BJ (cell line): Measurements from ENCODE around the gene LDLRAD2. TPM values are rescaled to one million over a fixed set of nuclear protein-coding genes. Genes with fewer than 3 reads are reported as not detected.
A peak's percentile ranks its signal among the peaks of the same experiment; 100 is the strongest.

Experiments used
- CTCF ChIA-PET: fragments of 350-600 bp; formaldehyde crosslinking; extraction: SDS; loops from one replicate; lab custom pipeline; 2021; ENCODE audit warnings: antibody characterized with exemption, inconsistent platforms; lab: Yijun Ruan, JAX
- POLR2A ChIA-PET: fragments of 300-600 bp; sonication (Branson Sonifier 250); formaldehyde crosslinking; extraction: SDS; loops from one replicate; lab custom pipeline; 2021; ENCODE audit warnings: antibody characterized with exemption; lab: Charles Lee
- DNase-seq: peaks from one replicate; pipeline ENCODE4 v3.0.0-alpha.2; 2011; ENCODE audit warnings: low read depth
- H3K27me3 ChIP-seq: 2 replicates; pipeline ENCODE4 v1.6.0; 2011; ENCODE audit warnings: low read length; ENCODE audit not compliant: control insufficient read depth, insufficient read depth
- H3K36me3 ChIP-seq: 2 replicates; pipeline ENCODE4 v1.5.1; 2011; ENCODE audit warnings: low read length; ENCODE audit not compliant: control insufficient read depth, insufficient read depth
- H3K4me3 ChIP-seq: 2 replicates; pipeline ENCODE4 v1.5.1; 2011; ENCODE audit warnings: low read depth, mild to moderate bottlenecking, control low read depth, low read length
- polyA plus RNA-seq: library from polyadenylated mRNA; depleted of rRNA; stranded (reverse); fragments of >200 nt; gene quantifications from 2 replicates; pipeline ENCODE4 v1.2.3, GENCODE V29; 2011
- TF ChIP-seq, protein P1 (sequence below): IDR thresholded peaks from 2 replicates; pipeline ENCODE4 v1.5.1; 2011; ENCODE audit warnings: low read depth, mild to moderate bottlenecking, control low read depth, inconsistent platforms, low read length, moderate library complexity; ENCODE audit not compliant: insufficient read depth

LDLRAD2 gene
- polyA plus RNA-seq, 1 experiment: not detected

GRCh38 chr1:21869620-21870121, 57.6 kb downstream of the LDLRAD2 start:
- Histone ChIP-seq H3K27me3 (no peaks in the 10 kb centered on the region), H3K4me3 (no peak overlapping the region), H3K36me3 (peaks cover 52% of the 10 kb centered on the region)
- DNase-seq: peak; percentile 49
- TF ChIP-seq, protein P1, sequence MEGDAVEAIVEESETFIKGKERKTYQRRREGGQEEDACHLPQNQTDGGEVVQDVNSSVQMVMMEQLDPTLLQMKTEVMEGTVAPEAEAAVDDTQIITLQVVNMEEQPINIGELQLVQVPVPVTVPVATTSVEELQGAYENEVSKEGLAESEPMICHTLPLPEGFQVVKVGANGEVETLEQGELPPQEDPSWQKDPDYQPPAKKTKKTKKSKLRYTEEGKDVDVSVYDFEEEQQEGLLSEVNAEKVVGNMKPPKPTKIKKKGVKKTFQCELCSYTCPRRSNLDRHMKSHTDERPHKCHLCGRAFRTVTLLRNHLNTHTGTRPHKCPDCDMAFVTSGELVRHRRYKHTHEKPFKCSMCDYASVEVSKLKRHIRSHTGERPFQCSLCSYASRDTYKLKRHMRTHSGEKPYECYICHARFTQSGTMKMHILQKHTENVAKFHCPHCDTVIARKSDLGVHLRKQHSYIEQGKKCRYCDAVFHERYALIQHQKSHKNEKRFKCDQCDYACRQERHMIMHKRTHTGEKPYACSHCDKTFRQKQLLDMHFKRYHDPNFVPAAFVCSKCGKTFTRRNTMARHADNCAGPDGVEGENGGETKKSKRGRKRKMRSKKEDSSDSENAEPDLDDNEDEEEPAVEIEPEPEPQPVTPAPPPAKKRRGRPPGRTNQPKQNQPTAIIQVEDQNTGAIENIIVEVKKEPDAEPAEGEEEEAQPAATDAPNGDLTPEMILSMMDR: no peak
- CTCF ChIA-PET: interaction anchor here (1.0 to 1.2 kb wide), 2 partner anchors 11 to 22 kb away, joined by 3 to 5 read pairs; no protein-coding TSS in a partner anchor
- POLR2A ChIA-PET: no interaction called here

- DNase-seq: no peak
- TF ChIP-seq, protein P1: no peak
- no peaks in the 10 kb centered on the region for H3K27me3 ChIP-seq
- ChIA-PET POLR2A (no interaction called here), CTCF (interaction anchor here (1.4 kb wide), 1 partner anchor 12 kb away, joined by 4 read pairs; no protein-coding TSS in a partner anchor)
- H3K4me3 ChIP-seq: no peak overlapping the region
- peaks cover 51% of the 10 kb centered on the region for H3K36me3 ChIP-seq
These were observed 58.5 kb downstream of the LDLRAD2 start for GRCh38 chr1:21870611-21871010.

GRCh38 chr1:21871943-21872342, 59.9 kb downstream of the LDLRAD2 start:
- TF ChIP-seq, protein P1: no peak
- ChIA-PET CTCF (interaction anchor here (1.4 kb wide), 1 partner anchor 11 kb away, joined by 4 read pairs; no protein-coding TSS in a partner anchor), POLR2A (no interaction called here)
- Histone ChIP-seq H3K36me3 (peaks cover 57% of the 10 kb centered on the region), H3K27me3 (no peaks in the 10 kb centered on the region), H3K4me3 (no peak overlapping the region)
- DNase-seq: no peak

DNA sequence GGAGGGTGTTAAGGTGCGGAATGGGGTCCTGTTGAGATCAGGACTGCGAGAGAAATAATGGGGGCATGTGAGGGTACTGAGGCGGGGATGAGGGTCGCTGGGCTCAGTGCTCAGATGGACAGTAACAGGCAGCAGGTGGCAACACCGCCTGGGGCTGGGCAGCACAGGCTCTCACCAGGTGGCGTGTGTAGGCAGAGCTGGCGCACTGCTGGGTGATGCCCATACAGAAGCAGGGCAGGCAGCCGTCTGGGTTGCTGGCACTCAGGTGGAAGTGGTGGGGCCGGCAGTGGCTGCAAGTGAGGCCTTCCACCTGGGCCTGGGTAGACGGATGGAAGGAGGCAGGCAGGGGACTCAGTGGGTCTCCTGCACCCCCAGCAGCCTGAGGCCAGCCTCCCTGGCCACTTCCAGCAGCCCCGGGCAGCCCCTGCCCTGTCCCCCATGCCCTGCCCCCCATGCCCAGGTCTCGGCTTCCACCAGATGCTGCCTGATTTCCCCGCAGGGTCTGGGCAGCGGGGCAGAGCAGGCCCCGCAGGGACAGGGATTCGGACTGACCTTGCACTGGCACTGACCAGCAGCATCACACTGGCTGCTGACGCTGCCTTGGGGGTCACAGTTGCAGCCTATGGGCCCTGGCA, 60.5 kb downstream of the LDLRAD2 start:
- DNase-seq: no peak
- H3K27me3 ChIP-seq: no peaks in the 10 kb centered on the region
- H3K36me3 ChIP-seq: peaks cover 61% of the 10 kb centered on the region
- ChIA-PET CTCF (no interaction called here), POLR2A (no interaction called here)
- H3K4me3 ChIP-seq: no peak overlapping the region
- TF ChIP-seq, protein P1: no peak

DNA sequence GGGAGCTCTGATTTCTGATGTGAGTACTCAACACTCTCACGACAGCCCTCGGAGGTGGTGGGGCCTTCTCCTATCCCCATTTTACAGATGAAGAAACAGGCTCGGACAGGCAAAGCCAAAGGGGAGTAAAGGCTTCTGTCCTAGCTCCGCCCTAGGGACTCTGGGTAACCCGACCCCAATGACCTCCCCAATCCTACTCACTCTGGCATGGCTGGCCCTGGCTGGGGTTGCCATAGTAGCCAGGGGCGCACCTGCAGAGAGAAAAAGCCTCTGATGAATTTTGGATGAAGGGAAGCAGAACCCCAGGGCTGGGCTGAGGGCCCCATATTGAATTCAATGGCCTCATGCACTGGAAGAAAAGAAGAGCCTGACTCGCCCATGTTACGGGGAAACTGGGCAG, 61.1 kb downstream of the LDLRAD2 start:
- DNase-seq: no peak
- CTCF ChIA-PET: no interaction called here
- H3K36me3 ChIP-seq: peaks cover 65% of the 10 kb centered on the region
- POLR2A ChIA-PET: no interaction called here
- H3K27me3 ChIP-seq: no peaks in the 10 kb centered on the region
- TF ChIP-seq, protein P1: no peak
- no peak overlapping the region for H3K4me3 ChIP-seq
